ENCODE results near the gene LEF1.

LEF1 gene

DNA sequence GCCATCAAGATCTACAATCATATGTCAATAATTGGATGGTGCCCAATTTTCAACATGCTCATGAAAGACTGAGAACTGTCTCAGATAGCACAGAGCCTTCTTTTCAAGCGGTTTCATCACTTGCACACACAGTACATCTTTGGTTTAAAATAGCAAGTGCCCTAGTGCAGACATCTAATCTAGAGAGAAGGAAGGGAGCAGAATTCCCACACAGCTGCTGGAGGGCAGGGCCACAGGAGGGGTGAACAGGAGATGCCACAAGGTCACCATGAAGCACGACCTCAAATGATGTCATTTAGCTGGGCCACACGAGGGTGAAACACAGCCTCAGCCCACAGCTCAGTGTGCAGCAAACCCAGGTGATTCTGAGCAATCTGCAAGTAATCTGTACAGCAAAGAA, 24.3 kb downstream of the LEF1 start:
- DNase-seq, result no peak

DNA sequence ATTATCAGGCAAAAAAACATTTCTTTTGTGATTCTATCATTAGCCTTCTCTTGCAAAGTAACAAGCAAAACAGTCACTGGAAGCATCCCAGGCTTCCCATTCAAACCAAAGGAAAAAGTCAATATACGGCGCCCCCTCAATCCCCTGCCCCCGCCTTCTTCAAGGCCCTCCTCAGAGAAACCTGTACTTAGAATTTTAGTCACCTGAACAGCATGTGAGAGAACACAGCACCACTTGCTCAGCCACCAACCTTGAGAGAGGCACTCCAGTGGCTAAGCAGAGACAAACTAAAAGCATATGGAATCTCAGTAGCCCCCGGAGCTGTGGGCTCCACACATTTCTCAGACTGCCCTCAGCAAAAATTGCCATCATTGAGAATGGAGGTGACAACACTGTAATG, 25.2 kb downstream of the LEF1 start:
- DNase-seq, result no peak

DNA sequence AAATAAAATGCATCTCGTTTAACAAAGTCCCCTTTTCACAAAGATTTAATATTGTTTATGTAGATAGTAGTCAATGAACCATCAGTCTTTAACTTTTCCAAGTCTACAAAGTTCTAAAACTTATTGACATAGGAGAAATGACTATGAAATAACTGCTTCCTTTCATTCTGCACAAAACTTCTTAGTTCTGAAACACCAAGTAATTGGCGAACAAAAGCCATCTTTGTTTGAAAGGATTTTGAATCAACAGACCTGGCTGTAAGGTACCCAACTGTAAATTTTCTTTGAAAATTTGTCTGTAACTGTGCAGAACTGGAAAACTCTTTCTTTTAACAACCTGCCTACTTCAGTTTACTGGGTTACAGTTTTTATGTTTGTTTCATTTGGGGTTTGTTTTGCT, 25.9 kb downstream of the LEF1 start:
- DNase-seq, result no peak

DNA sequence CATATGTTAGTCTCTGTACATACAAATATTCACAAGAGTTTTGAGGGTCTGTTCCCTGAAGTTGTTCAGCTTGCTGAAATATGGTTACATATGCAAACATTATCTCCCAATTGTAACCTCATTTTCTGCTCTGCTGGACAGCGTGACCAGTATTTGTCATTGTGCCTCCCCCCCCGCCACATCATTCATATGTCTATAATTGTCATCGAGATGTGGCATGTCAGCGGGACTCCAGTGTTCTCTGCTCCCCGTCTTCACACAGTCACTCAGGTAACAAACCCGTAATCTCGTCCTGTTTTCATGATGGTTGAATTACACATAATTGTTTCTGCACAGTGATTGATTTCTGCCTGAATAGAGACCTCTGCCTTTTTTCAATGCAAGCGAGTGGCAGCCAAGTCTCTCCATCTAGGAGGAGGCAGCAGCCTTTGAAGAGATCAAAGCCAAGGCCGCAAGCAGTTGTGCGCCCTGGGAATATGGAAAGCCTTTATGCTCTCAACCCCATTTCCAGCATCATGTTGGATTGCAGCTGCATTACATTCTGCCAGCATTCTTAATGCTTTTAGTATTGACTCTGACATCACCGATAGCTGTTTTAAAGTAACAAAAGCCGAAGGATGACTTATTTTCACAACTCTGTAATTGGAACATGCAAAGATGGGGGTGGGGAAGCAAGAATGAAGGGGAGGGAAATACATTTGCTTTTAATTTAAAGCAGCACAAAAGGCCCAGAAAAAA, 27.4 kb downstream of the LEF1 start:
- DNase-seq, result no peak

DNA sequence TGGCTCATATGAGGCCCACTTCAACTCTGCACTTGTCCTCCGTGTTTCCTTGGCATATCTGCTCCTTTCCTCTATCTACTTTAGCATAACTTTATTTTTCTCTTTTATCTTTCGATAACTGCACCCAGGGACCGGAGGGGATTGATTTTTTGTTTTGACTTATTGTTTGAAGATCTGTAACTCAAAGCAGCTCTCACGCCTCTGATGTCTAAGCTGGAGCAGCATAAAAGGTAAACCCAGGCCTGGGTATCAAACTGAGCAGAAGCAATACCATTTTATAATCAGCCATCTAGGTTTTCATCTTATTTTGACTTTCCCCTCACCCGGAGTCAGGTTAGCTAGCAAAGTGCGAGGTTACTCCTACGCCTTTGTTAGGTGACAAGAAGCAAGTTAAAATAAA, 28.4 kb downstream of the LEF1 start:
- no peak for DNase-seq

DNA sequence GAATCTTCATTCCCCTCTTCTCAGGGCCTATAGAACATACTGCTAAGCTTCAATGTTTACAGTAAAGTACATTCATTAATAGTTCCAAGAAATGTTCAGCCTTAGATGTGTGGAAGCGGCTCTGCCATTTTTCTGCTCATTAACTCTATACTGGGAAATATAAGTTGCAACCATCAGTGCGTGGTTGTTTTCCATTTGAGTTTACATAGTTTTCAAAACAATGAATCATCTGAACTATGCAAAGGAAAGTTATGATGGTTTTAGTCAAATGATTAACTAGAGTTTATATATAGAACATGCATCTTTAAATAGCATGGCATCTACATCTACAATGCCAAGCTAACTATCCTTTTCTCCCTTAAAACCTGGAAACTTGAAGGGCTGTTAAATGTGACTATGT, 29.6 kb downstream of the LEF1 start:
- no peak for DNase-seq

DNA sequence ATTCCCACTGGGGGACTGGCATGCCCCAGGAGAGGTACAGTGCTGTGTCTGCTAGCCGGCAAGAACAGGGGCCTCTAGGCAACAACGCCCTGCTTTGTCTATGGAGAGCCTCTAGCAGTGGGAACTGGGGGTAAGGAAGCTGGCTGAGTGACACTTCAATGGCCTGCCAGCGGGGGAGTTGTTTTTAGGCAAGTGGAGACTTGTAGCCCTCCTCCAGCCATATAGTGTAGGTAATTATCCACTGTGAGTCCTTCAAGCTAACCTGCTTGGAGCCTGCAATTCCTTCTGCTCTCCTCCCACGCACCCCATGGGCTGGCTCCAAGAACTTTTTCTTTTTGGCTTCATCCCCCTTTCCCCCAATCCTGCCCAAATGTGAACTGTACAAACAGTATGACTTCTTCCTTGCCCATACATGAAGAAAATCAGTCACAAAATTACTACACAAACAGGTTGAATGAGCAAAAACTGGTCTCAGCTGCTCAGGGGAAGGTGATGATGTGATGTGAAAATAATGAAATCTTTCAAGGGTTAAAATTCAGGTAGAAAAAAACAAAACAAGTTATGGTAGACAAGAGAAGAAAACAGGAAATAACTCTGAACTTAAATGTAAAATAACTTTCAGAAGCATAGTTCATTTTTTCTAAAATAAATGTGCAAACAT, 33.1 kb downstream of the LEF1 start:
- DNase-seq, result no peak

DNA sequence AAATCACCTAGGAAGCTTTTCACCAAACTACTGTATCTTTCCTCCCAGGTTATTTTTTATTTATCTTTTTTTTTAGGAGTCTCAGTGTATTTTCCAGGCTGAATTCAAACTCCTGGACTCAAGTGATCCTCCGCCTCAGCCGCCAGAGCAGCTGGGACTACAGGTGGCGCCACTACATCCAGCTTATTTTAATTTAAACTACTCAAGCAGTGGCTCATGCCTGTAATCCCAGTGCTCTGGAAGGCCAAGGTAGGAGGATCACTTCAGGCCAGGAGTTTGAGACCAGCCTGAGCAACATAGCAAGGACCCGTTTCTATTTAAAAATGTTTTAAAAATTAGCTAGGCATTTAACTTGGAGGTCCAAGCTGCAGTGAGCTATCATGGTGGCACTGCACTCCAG, 37.8 kb downstream of the LEF1 start:
- no peak for DNase-seq

DNA sequence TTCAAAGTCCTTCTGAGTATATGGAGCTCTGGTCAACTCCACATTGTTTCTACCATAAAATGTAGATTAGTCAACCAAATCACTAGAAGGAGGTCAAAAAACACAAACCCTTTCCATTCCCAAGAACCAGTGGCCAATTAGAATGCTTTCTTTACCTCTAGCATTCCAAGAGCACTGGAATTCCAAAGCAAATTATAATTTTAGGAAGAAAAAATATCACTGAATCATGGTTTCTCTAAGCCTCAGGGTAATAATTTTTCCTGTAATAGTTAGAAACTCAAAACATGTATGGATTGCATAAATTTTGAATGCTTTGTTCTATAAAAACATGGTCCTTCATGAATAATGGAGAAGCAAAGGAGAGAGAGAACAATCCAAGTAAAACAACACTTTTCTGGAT, 39.5 kb downstream of the LEF1 start:
- DNase-seq, result no peak

DNA sequence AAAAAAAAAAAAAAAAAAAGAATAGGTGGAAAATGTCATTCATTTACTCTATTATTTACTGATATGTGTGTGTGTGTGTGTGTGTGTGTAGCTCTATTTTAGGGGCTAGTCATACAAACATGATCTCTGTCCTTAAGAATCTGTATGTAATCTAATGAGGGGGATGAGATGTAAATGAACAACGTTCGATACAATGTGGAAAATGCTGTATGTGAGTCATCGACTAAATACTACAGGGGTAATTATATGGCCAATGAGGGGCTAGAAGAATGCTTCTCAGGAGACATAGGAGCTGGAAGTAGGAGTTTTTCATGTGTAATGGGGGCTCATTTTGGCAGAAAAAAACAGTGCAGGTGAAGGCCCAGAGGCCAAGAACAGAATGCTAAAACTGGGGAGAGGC, 41.9 kb downstream of the LEF1 start:
- DNase-seq, result no peak

DNA sequence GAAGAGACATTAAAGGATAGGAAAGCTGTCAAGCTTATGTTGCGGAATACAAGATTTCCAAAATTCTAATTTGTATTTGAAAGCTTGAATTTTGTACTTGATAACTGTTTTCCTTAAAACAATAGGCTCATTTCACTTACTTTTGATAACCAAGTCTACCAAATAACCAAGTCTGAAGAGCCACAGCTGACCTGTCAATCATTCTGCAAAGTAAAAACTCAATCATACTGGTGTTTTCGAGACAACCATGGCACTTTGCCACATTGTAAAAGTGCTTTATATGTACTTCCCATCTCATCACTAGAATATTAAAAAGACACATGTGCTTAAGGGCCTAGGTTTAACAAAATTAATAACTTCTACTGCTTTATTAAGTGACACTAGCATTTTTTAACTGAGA, 47.9 kb downstream of the LEF1 start:
- no peak for DNase-seq

DNA sequence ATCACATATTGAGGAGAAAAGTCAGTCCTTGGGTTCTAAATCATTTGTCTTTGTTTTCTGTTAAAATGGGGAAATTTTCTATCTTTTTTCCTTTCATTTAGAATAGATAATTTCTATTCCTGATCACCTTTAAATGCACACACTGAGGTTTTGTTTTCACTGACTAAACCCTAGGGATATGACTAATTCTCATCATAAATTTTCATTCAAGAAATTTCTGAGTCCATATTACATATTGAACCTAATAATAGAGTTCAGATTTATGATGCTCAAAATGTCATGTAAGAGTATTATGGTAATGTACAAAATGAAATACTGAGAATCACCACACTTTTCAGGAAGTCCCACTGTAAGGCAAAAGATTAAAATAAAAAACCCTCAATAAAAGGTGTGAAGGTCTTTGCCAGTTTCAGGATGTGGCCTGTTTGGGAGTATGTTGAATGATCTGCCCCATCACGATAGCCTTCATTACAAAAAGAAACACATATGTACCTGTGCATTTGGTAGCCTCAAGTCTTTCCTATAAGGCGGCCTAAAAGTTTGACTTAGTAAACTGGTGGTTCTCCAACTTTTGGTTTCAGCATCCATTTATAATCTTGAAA, 49.4 kb downstream of the LEF1 start:
- no peak for DNase-seq

DNA sequence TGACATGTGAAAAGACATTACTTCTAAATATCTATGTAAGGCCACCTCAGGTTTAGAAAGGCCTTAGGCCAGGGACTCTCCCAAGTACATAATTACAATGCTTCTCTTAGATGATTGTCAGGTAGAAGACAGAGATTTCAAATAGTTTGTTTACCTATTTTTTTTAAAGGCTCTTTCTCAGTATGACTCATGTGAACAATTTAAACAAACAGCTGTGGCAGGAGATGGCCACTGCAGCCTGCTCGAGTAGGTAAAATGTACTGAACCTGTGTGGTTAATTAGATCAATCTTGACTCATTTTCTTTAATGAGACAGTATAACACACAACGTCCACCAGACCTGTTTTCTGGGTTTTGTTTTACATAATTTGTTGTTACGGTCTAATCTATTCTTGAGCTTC, 50.2 kb downstream of the LEF1 start:
- peak; percentile 18 for DNase-seq

DNA sequence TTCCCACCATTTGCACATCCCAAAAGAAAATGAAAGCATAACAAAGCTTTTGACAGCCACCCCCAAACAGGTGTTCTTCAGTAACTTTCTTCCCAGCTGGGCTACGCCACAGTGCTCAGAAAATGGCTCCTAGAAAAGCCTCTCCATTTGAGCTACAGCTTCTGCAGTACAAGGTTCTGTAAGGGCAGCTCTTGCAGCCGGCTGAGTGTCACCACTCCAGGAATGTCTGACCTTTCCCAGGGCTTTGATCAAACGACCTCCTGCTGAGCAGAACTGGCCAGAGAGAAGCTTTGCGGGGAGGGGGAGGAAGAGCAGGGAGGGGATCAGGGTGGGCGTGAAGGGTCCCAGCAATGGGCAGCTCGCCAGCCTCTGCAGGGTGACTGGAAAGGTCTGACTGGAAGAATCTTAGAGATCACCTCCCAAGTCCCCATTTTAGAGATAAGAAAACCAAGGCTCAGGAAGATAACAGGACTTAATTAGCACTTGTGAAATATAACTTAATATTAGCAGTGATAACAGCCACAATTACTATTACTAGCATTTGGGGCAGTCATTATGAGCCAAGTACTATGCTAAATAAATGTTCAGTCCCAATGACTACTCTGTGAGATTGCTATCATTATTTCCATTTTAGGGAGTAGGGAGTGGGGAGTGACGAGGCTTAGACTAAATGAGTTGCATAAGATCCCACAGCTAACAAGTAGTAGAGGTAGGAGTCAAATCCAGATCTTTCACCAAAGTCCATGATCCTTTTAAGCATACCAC, 51.1 kb downstream of the LEF1 start:
- DNase-seq, result no peak

DNA sequence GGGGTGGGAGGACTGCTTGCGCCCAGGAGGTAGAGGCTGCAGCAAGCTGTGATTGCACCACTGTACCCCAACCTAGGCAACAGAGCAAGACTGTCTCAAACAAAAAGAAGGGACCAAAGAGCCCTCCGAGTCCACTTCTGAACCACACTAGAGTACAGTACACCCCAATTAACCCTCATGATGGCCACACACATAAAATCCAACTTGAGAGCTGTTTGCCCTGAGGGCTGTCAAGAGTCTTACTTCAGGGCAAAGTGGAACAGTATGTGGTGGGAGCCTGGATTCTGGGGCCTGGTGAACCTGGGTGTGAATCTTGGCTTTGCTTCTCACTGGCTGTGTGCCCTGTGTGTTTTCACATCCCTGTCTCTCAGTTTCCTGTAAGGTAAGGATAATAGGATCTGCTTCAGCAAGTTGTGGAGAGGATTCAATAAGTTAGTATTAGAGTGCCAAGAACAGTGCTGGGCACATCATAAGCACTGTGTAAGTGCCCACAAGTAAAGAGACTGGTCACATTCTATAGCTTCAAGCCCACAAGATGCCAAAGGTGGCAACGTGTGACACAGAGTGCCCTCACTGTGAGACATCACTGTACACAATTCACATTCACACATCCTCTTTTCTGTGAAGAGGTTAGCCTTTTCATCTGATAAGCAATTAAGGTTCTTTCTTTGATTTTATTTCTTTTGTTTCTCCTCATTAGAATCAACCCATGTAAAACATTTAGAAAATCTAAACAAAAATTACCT, 52.1 kb downstream of the LEF1 start:
- no peak for DNase-seq

DNA sequence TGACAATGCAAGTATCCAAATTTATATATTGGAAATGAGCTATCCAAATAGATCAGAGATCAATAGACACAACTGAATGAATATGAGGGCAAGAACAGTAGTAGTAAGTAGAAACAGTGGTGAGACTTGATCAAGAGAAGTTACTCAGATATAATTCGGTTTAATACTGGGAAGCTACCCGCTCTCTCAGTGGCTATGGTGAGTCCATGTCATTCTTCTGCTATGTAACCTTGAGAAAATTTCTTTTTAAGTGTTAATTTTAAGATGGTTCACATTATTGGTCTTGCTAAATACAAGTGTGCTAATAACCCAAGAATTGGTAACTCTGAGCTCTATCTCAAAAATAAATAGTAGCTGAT, 53.6 kb downstream of the LEF1 start:
- DNase-seq, result no peak

DNA sequence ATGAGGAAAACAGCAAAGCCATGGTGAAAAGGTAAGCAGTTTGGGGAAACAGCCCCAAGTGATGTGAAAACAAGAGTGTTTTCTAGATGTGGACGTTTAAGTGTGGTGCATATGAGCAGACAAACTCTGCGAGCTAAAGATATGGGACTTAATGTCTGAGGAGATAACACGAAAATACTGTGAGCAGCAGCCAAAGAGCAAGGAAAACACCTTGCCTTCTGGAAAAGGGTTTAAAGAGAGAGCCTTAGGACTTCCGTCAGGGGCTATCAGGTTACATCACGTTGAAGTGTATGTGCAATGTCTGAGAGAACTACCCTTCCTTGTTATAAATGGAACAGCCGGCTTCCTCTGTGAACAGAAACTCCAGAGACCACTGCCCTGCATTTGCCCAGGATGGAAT, 54.2 kb downstream of the LEF1 start:
- DNase-seq, result no peak

DNA sequence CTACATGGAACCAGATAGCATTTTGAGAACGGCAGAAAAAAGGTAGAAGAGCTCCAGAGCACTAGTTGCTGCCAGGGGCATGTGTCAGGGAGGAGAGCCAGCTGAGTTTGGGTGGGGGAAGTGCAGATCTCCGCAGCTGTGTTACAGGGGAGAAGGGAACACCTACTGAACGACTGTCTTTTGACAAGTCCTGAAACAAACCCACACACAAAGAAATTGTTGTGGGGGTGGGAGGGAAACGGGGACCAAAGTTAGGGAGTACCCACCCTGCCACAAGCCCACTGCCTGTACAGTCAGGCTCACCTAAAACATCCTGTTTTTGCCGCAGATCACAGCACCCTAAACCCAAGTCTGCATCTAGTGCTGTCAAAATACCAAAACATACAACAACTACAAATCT, 55.5 kb downstream of the LEF1 start:
- no peak for DNase-seq

DNA sequence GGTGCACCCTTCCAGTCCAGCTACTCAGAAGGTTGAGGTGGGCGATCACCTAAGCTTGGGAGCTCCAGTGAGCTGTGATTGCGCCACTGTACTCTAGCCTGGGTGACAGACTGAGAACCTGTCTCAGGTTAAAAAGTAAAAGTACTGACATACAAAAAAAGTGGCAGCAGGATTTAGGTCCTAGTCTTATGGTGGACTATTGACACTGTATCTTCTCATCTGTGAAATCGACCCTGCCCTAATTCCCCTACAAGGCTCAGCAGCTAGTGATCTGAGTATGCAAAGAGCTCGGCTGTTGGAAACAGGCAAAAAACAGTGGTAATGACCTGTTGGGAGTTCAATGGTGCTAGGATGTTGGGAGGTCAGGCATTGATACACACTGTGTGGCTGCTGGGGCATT, 57.0 kb downstream of the LEF1 start:
- DNase-seq, result no peak

DNA sequence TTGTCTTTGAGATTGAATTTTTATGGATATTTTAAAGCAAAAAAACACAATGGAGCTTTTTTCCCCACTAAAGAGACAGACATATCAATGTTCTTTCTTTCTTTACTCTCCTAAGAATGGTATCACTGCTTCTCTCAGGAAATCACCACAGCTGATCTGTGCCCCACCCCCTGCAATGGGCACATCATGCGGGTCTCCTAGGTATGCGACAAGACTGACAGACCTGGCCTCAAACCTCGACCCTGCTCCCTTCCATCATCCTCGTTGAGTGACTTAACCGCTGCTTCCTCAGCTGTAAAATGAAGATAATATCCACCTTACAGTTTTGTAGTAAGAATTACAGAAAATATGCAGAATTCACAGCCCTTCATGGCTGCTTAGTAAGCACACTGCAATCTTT, 58.3 kb downstream of the LEF1 start:
- no peak for DNase-seq

DNA sequence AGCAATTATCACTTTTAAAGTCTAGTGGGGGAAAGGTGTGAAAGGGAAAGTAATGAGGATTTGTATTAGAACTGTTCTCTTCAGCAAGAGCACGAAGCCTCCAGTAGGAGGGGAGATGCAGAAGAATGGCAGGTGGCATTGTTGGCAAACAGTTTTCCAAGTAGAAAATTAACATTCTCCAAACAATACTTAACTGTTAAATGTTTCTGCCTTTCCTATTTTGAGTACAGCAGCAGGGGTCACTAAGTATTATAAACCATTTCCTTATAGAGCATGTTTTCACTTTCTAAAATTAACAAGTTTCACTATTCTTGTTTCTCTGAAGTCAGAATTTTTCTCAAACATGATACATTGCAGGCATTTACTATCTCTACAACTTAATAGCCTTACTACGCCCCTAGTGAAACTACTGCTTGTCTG, 58.7 kb downstream of the LEF1 start:
- no peak for DNase-seq

DNA sequence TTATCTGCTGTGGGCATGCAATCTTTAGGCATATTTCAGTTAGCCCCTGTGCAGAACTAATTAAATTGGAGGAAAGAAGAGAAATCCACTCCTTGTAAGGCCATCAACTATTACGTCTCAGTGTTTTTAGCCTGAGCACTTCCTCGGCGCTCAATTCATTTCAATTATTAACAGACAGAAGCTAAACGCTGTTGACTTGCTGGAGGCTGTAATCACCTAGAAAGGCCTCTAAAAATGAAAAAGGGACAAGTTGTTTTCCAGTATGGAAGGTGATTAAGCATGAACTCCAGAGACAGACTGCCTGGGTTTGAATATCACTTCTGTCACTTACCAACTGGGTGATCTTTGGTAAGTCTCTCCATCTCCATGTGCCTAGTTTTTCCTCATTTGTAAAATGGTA, 59.6 kb downstream of the LEF1 start:
- no peak for DNase-seq

DNA sequence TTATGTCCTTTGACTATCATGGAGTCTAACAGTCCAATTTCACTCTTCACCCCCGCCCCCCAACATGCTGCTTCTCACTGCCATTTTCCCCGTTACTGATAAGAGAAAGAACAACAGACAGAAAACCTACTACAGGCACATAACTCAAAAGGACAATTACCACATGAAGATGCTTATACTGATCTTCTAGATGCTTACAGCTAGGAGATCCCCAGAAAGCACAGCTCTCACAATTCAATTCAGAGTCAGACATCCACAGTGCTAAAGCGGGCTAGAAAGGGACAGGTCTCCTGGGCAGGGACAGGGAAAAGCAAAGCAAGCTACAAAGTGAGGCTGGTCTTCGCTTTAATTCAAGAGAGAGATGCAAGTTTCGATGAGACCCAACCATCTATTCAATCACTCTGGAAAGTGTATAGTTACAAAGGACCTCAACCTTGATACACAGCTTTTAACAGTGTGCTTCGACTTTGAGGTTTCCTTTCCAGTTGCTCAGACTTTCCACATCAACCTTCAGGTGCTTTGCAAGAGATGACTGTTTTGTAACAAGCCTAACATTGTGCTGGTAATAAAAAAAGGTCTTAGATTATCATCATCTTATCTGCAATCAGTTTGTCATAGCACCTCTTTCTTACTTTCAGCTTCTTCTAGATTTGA, 60.9 kb downstream of the LEF1 start:
- DNase-seq, result no peak

Data from NCI-H774 (cell line).